ENCODE measurements around the gene ESAM.

ESAM gene

DNA sequence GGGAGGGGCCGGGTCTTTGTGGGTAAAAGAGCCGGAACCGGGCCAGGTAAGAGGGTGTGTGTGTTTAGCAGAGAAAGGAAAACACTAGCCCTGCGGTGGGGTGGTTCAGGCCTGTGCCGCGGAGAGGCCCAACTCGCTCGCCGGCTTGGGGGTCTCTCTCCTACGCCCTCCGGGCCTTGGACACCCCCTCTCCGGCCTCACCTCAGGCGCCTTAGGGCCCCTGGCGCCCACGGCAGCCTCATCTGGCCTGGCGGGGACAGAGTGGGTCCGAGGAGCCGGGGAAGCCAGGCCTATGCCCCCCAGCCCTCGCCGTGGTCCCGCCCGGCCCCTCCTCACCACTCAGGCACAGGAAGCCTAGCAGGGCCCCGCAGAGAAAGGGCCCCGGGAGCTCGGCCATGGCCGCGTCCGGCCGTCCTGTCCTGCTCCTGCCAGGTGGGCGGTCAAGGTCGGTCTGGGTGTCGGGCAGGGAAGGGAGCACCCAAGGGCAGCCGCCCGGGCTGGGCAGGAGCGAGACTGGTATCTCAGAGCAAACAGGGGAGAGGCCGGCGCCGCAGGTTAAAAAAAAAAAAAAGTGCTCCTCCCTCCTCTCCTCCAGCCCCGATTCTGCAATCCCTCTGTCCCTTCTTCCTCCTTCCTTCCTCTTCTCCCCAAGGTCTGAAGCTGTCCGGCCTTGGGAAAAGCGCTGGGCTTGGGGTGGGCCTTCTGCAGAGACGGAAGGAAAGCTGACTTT, 10.2 kb downstream of the ESAM start, which contains the start of gene VSIG2:
Gene VSIG2 (minus strand): TSS at position 515 of the 730 bp plus-strand sequence. CDS start 118 bp downstream, at position 397.
- no peak for DNase-seq (ENCODE audit: low read depth)

GRCh38 chr11:124751391-124751740, 10.7 kb downstream of the ESAM start:
- DNase-seq (ENCODE audit: low read depth) = no peak

DNA sequence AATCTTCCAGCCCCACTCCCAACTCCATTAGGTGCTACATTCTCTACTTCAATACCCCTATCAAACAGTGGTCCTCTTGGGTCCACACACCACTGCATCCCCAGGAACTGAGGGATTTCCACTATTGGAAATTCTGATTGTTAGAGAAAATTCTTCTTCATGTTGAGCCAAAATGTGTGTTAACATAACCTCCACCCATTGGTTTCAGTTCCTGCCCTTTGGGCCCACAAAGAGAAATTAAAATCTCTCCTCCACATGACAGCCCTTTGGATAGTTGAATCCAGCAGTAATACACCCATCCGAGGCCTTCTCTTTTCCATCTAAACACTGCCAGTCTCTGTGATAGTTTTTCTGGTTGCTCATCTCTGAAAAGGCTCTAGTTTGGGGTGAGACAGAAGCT, 12.2 kb downstream of the ESAM start:
- DNase-seq (ENCODE audit: low read depth) = no peak

GRCh38 chr11:124748481-124749343, 13.4 kb downstream of the ESAM start:
- DNase-seq (ENCODE audit: low read depth) = no peak

- DNase-seq (ENCODE audit: low read depth) = no peak
Measured at GRCh38 chr11:124748100-124748418, 14.0 kb downstream of the ESAM start.

DNA sequence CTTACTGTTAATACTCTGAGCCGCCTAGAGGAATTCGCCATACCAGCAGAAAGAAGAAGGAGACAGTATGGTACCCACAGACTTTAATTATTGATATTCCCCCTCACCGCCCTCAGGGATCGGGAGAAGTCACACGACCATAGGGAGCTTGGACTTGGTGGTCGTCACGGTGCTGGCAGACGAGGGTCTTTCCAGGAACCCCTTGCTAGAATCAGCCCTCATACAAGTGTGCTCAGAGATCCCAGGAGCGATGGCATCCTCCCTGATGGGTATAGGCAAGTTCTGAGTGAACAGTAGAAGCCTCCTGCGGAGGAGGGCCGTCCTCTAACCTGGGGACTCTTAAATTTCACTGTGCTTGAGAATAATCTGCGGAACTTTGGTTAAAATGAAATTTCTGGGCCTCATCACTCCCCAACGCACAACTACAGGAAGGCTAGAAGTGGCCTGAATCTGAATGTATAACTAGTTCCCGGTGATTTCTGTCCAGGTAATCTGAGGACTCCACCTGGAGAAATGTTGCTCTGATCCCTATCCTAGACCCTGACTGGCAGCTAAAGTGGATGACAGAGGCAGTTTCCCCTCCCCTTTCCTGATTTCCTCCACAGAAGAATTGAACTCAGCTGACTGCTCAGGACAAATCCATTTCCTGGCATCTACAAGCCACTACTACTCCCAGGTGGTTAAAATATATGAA, 14.5 kb downstream of the ESAM start:
- DNase-seq (ENCODE audit: low read depth) = no peak

GRCh38 chr11:124746621-124747243, 15.4 kb downstream of the ESAM start:
- peak; percentile 15 for DNase-seq (ENCODE audit: low read depth)

DNA sequence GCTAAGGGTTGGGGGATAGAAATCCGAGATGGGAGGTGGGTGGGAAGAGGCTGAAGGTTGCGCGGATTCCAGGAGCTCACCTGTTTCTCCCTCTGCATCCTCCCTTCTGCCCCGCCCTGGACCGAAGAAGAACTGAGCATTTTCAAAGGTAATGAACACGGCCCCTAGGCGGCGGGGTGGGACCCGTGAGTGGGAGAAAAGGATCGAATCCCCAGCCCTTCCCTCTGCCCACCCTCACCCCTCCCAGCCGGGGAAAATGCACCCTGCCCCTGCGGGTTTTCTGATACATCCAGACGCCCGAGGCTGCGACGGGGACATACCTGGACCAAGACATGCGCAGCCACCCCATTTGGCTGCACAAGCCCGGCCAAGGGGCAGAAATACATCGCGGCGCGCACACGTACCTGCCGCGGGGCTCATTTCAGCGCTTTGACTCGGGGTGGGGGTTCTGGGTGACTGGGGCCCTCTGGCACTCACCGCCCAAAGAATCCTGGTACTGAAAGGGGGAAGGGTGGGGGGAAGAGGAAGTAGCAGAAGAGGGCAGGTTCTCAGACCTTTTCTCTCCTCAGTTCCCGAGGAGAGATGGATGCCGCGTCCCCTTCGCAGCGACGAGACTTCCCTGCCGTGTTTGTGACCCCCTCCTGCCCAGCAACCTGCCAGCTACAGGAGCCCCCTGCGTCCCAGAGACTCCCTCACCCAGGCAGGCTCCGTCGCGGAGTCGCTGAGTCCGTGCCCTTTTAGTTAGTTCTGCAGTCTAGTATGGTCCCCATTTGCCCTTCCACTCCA, 16.1 kb downstream of the ESAM start:
- DNase-seq (ENCODE audit: low read depth) = no peak

DNA sequence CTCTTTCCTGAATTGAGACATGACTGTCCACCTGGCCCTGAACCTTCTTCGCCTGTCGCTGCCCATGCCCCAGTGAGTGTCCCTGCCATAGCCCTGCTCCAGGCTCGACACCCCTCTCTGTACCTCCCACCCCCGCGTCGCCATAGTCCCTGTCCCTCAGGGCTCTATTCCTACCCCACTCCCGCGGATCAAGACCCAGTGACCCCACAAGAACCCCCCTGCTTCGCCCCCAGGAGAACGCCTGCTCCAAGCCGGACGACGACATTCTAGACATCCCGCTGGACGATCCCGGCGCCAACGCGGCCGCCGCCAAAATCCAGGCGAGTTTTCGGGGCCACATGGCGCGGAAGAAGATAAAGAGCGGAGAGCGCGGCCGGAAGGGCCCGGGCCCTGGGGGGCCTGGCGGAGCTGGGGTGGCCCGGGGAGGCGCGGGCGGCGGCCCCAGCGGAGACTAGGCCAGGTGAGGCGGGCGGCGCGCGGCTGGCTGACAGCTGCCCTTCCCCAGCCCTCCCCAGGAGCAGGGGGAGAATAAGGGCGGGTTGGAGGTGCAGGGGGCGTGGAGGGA, 16.7 kb downstream of the ESAM start:
- DNase-seq (ENCODE audit: low read depth) = no peak

GRCh38 chr11:124743050-124743449, 19.0 kb downstream of the ESAM start:
- no peak for DNase-seq (ENCODE audit: low read depth)

DNA sequence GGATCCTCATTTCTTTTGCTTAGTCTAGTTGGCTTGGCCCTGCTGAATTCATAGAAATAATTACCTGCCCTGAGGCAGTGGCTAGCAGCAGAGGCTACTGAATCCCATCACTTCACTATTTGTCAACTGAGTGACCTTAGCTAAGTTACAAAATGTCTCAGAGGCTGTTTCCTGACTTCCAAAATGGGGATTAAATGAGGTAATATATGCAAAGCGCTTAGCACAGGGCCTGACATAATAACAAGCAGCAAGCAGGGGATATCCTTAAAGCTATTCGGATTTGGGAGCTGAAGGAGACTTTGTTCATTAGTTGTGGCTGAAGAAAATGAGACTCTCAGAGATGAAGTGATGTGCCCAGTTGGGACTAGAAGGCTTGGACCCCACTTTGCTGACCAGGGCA, 19.5 kb downstream of the ESAM start:
- no peak for DNase-seq (ENCODE audit: low read depth)

DNA sequence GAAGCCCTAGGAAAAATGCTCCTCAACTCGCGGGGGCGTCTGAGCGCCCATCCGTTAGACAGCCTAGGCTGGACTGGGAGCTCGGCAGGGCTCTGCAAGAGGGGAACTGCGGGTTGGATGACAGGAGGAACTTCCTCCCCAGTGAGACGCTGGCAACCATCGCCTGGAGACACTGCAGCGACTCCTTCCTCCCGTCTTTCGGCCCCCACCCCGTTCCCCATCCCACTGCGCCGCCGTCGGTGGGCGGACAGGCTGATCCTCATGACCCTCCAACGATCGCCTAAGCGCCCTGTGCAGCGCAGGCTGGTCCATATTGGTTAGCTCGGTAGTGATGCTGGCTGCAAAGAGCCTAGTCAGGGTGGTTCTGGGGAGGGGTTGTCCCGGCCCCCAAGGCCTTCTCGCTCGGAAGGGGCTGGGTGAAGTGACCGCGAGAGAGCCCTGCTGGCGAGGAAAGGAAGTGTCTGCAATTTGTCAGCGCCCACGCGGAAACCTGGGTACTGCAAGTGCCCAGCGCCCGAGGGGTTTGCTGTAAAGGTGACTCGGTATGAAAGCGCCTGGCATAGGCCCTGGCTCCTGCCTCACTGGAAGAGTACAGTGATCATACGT, 21.7 kb downstream of the ESAM start:
- no peak for DNase-seq (ENCODE audit: low read depth)

- peak; percentile 23 for DNase-seq (ENCODE audit: low read depth)
Measured at GRCh38 chr11:124739479-124740276, 22.4 kb downstream of the ESAM start, which contains the start of gene NRGN. NRGN (plus strand) TSS chr11:124739942; CDS start chr11:124740085, 143 bp downstream.

DNA sequence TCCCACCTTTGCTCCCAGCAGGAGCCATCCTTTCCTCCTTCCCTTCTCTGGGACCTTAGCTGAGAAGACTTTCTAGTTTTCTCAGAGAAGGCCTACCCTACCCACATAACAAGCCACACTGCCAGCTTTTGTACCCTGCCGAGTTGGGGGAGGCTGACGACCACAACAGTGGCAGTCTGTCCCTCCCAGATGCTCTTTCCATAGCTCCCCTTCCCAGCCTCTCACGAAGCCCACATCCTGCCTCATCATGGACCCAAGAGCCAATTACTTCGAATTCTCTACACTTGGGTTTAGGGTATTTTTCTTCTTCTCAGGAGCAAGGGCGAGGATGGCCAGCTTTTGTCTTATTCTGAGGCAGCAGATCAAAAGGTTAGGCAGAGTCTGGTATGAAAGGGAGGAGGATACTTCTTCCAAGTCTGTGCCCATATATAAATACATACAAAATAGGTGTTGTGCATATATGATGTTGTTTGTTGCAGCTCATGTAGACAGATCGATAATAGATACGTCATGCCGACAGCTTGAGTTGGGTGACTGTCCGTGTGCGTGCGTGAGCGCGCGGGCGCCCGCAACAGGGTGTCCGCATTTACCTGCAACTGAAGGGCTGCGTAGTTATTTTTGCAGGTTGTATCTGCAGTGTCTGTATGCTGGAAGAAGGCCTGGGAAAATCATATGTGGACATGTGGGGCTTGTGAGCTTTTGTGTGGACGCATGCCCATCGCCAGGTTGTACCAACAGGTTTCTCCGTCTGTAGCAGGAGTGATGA, 23.2 kb downstream of the ESAM start:
- no peak for DNase-seq (ENCODE audit: low read depth)

GRCh38 chr11:124737638-124738305, 24.3 kb downstream of the ESAM start:
- DNase-seq (ENCODE audit: low read depth) = no peak

DNA sequence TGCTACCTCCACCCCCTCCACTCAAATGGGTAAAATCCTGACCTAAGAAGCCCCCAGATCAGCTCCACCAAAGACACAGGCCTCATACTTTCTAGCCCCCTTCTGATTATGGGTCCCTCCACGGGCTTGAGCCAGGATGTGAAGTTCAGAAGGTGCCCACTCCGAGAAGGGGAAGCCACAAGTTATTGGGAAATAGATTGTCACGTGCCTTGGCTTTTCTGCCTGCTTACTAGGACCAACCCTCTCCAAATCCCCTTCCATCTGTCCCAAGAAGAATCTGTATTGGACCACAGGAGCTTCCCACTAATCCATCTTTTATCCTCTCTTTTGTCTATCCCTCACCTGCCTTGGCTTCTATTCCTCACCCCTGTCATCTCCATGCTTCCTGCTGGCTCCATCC, 25.4 kb downstream of the ESAM start:
- DNase-seq (ENCODE audit: low read depth) = no peak

- DNase-seq (ENCODE audit: low read depth) = no peak
Measured at GRCh38 chr11:124732230-124732629, 29.9 kb downstream of the ESAM start.

- no peak for DNase-seq (ENCODE audit: low read depth)
Measured at GRCh38 chr11:124729571-124729970, 32.5 kb downstream of the ESAM start.

DNA sequence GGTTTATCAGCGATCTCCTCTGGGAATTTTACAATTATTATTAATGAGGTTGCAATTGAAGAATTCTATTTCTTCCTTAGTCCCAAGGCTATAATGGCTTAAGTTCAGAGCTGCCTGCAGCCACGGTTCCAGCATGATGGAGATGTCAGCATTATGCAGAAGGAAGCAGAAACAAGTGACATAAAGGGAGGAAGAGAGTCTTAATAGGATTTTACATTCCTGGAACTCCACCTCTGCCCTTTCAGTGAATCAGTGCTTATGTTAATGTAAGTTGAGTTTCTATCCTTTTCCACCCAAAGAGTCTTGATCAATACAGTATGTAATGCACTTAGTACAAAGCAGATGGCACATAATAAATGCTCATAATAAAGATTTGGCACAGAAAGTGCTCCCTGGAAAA, 34.0 kb downstream of the ESAM start:
- DNase-seq (ENCODE audit: low read depth) = no peak

Measured in GM04503 (cell line).